Bone marrow (tissue), 2 donors: Measurements from ENCODE around the gene MMRN2.
"Not testable (repeated sequence)": the region's sequence is repeated elsewhere in the genome, so short reads cannot be mapped to it uniquely, and the experiment has no call there.

Experiments
- DNase-seq, 2 donors: peaks; one replicate each; lab custom pipeline; 2025; lab: John Stamatoyannopoulos, UW

The MMRN2 gene

GRCh38 chr10:86956848-86957448 lies 467 bp downstream of the MMRN2 start:
- no peak for DNase-seq

DNA sequence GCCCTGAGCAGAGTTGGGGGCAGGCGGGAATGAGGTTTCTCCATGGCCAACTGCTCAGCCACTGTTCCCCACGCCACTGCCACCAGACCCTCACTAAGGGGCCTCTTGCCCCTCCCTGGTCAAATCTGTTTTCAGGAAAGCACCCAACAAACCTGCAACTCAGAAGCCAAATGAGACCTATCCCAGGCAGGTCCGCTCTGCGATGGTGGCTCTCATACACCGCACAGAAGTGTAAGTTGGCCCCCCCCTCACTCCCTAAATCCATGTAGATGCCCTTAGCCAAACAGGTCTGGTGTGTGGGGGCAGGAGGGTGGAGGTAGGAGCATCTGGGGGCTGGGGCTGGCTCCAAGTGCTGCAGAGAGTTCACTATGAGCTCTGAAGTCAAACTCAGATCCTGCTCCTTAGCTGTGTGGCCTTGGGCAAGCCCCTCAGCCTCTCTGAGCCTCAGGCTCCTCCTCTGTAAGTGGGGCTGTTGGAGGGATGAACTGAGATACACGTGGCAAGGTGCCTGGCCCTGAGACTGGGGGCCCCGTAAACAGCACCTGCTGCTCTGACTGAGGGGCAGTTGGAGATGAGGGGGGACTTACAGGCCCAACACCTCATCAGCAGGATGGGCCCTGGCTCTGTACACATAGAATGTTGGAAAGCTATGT lies 1.1 kb downstream of the MMRN2 start:
- no peak for DNase-seq

DNA sequence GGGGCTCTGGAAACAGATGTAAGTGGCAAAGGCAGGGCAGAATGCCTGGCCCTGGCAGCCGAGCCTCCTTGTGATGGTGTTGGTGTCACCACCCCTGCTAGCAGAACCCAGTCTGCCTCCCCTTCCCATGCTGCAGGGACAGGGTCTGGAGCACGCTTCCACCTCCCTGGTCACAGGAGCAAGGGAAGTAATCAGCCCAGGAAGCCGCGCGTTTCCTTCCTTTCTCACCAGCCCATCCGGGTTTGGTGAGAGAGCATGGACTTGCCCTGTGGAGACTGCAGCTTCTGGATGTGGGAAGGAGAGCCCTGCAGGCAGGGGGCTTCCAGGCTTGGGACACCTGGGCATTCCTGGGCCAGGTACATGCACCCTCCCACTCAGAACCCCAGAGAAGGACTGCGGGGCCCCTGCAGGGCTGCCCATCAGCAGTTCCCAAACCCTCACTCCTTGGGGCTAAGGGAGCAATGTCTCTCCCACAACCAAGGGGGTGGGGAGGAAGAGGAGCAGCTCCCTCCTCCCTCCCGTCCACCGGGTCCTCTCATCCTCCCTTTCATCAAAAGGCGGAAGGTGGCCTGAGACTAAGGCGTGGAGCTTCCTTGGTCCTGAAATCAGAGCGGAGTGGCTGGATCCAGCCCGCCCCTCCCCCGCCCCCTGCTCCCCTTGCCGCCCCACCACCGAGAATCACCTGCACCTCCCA lies 1.8 kb downstream of the MMRN2 start:
- DNase-seq = no peak

GRCh38 chr10:86954681-86955500 lies 2.5 kb downstream of the MMRN2 start:
- no peak for DNase-seq

GRCh38 chr10:86953747-86954680 lies 3.4 kb downstream of the MMRN2 start:
- no peak for DNase-seq

DNA sequence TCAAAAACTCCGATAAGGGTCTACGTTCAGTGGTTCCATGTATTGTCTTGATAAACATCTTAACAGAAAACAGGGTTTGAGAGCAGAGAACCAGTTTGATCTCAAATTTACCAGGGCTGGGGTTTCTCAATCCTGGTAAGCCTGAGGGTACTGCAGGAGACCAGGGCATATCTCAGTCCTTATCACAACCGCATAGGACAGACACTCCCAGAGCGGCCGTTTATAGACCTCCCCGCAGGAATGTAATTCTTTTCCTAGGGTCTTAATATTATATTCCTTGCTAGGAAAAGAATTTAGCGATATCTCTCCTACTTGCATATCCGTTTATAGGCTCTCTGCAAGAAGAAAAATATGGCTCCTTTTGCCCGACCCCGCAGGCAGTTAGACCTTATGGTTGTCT lies 4.7 kb downstream of the MMRN2 start:
- DNase-seq = not testable (repeated sequence)

- DNase-seq = no peak
Measured at GRCh38 chr10:86952106-86952505, 5.3 kb downstream of the MMRN2 start.

DNA sequence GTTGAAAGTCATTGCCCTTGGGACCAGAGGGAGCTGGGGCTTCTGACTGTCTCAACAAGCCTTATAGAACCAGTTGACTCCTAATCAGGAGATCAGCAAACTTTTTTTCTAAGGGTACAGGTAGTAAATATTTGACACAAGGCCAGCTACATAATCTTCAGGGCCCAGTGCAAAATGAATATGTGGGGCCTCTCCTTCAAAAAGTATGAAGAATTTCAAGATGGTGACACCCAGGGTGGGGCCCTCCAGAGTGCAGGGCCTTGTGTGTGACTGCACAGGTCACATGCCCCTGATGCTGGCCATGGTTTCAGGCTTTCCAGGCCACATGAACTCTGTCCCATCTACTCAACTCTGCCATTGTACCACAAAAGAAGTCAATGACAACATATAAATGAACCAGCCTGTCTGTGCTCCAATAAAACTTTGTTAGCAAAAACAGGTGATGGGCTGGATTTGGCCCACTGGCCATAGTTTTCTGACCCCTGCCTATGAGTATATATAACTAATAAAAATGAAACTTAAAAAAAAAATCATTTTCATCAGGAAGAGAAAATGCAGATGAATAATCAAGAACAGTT lies 6.1 kb downstream of the MMRN2 start:
- no peak for DNase-seq

DNA sequence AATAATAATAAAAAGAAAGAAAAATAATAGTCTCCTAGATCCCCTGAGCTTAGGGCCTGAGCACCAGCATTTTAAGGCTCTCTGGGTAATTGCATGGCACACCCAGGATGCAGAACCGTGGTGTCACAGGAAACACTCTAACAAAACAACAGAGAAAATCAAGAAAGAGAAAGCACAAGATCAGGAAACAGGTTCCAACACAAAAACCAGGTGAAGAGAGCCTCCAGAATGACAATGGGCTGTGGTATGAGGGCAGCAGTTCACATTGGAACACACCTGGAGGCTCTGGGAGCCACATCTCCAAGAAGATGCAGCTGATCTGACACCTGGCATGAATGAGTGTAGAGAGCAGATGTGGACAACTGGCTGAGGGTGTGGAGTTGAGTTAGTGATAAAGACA lies 7.1 kb downstream of the MMRN2 start:
- no peak for DNase-seq

GRCh38 chr10:86947806-86948205 lies 9.6 kb downstream of the MMRN2 start:
- DNase-seq = not testable (repeated sequence)

GRCh38 chr10:86946213-86947155 lies 10.9 kb downstream of the MMRN2 start:
- no peak for DNase-seq

DNA sequence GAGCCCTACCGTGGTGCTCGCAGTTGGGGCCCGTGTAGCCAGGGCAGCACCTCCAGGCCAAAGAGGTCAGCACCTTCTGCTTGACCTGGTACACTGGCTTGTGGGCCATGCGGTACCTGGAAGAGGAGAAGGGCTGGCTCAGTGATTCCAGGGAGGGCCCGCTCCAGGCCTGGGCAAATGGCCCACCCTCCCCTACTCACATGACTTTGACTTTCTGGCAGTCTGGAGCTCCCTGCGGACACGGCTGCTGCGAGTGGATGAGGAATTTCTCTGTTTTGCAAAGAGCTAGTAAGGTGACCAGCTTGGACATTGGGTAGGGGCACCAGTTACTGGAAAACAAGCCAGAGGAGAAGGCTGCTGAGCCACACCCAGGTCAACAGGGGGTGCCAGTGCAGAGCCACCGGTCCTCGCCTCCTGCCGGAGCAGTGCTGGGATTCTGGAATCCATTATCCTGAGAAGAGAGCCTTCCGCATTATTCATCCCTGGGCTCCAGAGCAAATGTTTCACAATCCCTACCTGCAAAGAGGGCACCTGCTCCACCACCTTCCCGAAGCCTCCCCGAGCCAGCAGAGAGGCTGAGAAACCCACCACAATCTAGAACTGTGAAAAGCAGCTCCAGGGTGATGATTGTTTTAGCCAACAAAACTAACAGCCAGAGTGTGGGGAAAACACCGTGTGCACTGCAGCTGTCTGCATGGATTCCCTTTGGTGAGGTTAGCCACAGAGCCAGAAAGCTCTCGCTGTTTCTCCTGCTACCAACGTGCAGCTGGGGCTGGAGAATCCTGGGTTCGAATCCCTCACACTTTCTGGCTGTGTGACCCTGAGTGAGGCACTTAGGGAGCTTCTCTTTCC lies 11.8 kb downstream of the MMRN2 start:
- DNase-seq = no peak

- DNase-seq = no peak
Measured at GRCh38 chr10:86944907-86945306, 12.5 kb downstream of the MMRN2 start.

- no peak for DNase-seq
Measured at GRCh38 chr10:86944471-86944870, 12.9 kb downstream of the MMRN2 start.

- no peak for DNase-seq
Measured at GRCh38 chr10:86944031-86944419, 13.4 kb downstream of the MMRN2 start.

- DNase-seq = no peak
Measured at GRCh38 chr10:86943316-86944030, 13.9 kb downstream of the MMRN2 start.

GRCh38 chr10:86942441-86943315 lies 14.7 kb downstream of the MMRN2 start:
- DNase-seq = no peak
